PFSK-1 (cell line): ENCODE results near the gene STRN3.

Source experiments
- FOXP2 ChIP-seq: optimal IDR thresholded peaks from 2 replicates; pipeline ENCODE3; 2011; ENCODE audit warnings: borderline replicate concordance, control low read depth, inconsistent platforms; ENCODE audit not compliant: insufficient read depth; ENCODE audit errors: extremely low read length, extremely low read depth
- POLR2AphosphoS5 ChIP-seq: IDR thresholded peaks from 2 replicates; pipeline ENCODE4 v1.6.1; 2012; ENCODE audit warnings: low read depth, mild to moderate bottlenecking, control low read depth, low read length, moderate library complexity
- SIN3A ChIP-seq: IDR thresholded peaks from 2 replicates; pipeline ENCODE4 v1.6.1; 2012; ENCODE audit warnings: mild to moderate bottlenecking, low read length, moderate library complexity, borderline replicate concordance; ENCODE audit not compliant: insufficient read depth
- TAF1 ChIP-seq: IDR thresholded peaks from 2 replicates; pipeline ENCODE4 v1.6.1; 2012; ENCODE audit warnings: low read length, control low read depth, borderline replicate concordance; ENCODE audit not compliant: insufficient read depth
- TF ChIP-seq, protein P1 (sequence below), 2 experiments: IDR thresholded peaks; 2 replicates each; pipeline versions ENCODE4 v1.6.1 to v1.8.0; 2011 to 2012; ENCODE audit warnings: low read depth in 2 of 2, low read length in 2 of 2, control low read depth in 1 of 2, inconsistent platforms in 1 of 2, mild to moderate bottlenecking in 1 of 2, moderate library complexity in 1 of 2; ENCODE audit not compliant: insufficient read depth in 1 of 2

Gene STRN3

GRCh38 chr14:30908826-30909225 lies 117.4 kb downstream of the STRN3 start:
- TF ChIP-seq FOXP2 (no peak), SIN3A (no peak), POLR2AphosphoS5 (no peak)

DNA sequence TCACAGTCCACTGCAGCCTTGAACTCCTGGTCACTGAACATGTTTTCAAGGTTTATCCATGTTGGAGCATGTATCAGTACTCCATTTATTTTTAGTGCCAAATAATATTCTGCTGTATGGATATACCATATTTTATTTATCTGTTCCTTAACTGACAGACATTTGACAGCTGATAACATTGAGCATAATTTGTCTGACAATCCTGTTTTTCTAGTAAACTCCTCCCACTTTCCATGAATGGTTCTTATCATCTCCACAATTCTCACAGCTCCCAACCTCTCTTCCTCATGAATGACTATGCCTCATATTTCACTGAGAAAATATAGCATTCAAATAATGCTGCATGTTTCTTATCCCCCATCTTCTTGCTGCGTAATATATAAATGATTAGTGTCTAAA lies 118.5 kb downstream of the STRN3 start:
- TF ChIP-seq POLR2AphosphoS5 (no peak), TAF1 (no peak), FOXP2 (no peak), SIN3A (no peak)
- TF ChIP-seq, protein P1, sequence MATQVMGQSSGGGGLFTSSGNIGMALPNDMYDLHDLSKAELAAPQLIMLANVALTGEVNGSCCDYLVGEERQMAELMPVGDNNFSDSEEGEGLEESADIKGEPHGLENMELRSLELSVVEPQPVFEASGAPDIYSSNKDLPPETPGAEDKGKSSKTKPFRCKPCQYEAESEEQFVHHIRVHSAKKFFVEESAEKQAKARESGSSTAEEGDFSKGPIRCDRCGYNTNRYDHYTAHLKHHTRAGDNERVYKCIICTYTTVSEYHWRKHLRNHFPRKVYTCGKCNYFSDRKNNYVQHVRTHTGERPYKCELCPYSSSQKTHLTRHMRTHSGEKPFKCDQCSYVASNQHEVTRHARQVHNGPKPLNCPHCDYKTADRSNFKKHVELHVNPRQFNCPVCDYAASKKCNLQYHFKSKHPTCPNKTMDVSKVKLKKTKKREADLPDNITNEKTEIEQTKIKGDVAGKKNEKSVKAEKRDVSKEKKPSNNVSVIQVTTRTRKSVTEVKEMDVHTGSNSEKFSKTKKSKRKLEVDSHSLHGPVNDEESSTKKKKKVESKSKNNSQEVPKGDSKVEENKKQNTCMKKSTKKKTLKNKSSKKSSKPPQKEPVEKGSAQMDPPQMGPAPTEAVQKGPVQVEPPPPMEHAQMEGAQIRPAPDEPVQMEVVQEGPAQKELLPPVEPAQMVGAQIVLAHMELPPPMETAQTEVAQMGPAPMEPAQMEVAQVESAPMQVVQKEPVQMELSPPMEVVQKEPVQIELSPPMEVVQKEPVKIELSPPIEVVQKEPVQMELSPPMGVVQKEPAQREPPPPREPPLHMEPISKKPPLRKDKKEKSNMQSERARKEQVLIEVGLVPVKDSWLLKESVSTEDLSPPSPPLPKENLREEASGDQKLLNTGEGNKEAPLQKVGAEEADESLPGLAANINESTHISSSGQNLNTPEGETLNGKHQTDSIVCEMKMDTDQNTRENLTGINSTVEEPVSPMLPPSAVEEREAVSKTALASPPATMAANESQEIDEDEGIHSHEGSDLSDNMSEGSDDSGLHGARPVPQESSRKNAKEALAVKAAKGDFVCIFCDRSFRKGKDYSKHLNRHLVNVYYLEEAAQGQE (IDR thresholded peaks at IDR 0.05; ENCODE audit: insufficient read depth in 1 of 2, low read depth in 2 of 2, low read length in 2 of 2): no peak

DNA sequence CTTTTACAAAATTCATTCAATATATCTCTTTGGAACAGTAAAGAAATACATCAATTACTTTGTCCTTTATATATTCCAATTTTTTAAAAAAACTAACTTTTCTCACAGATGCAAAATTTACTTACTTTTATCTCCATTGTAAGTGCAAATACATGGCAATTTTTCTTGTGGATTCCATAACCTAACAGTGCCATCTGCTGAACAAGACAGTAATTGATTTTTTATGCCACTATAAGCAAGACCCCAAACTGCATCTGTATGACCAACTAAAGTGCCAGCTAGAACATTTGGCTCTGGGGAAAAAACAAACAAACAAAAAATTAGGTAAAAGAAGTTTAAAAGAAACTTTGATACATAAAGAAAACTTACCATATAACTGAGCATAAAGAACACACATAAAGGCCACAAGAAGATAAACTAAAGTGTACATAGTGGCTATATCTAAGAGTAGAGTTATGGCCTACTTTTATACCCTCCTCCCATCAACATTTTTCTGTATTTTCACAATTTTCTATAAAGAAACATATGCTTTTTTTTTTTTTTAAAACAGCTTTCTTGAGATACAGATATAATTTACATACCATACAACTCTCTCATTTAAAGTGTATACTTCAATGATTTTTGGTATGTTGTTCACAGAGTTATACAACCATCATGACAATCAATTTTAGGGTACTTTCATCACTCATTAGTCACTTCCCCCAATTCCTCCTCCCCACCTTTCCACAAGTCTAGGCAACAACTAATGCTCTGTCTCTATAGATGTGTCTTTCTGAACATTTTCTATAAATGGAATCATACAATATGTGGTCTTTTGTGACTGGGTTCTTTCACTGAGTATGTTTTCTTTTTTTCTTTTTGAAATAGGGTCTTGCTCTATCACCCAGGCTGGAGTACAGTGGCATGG lies 119.2 kb downstream of the STRN3 start:
- TF ChIP-seq, protein P1 (IDR thresholded peaks at IDR 0.05; ENCODE audit: insufficient read depth in 1 of 2, low read depth in 2 of 2, low read length in 2 of 2): no peak
- TF ChIP-seq FOXP2: no peak
- TF ChIP-seq POLR2AphosphoS5: no peak
- TF ChIP-seq SIN3A: no peak
- TF ChIP-seq TAF1: no peak

DNA sequence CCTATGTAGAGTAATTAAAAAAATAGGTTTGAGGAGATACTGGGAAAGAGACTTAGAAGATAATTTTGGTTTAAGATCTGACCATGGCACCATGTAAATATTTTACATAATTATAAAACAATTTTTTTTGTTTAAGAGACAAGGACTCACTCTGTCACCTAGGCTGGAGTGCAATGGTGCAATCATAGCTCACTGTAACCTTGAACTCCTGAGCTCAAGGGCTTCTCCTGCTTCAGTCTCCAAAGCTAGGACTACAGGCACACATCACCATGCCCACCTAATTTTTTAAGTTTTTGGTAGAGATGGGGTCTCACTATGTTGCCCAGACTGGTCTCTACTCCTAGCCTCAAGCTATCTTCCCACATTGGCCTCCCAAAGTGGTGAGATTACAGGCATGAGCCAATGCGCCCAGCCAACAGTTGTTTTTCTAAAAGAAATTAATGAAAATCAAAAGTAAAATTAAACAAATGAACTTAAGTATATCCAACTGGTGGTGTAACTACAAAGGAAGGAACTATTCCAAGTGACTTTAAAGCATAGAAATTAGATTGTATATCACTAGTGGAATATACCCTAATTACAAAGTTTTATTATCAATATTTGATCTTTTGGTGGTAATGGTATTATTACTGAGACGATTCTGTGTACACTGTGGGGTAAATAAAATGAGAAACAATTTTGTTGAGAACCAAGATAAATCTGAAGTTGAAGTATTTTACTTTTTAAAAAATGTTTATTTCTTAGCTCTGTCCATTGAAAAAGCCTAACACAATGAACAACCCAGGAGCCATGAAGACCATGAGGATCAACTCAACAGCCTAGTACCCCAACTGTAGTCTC lies 122.7 kb downstream of the STRN3 start:
- TF ChIP-seq FOXP2 (no peak), SIN3A (no peak), POLR2AphosphoS5 (no peak), TAF1 (no peak)
- TF ChIP-seq, protein P1 (IDR thresholded peaks at IDR 0.05; ENCODE audit: insufficient read depth in 1 of 2, low read depth in 2 of 2, low read length in 2 of 2): no peak

DNA sequence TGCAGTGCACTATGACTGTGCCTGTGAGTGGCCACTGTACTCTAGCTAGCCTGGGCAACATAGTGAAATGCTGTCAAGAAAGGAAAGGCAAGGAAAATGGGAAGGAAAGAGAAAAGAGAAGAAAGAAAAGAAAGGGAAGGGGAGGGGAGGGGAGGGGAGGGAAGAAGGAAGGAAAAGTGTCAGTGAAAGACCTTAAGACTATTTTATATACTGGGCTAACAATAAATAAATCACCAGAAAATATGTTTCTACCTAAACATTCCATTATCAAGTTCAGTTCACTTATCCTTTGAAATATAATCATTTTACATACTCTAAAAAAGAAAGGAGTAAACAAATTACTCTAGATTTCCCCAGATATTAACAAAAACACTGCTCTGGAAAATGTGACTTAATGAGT lies 129.7 kb downstream of the STRN3 start:
- TF ChIP-seq POLR2AphosphoS5 (no peak), FOXP2 (no peak), SIN3A (no peak), TAF1 (no peak)
- TF ChIP-seq, protein P1 (IDR thresholded peaks at IDR 0.05; ENCODE audit: insufficient read depth in 1 of 2, low read depth in 2 of 2, low read length in 2 of 2): no peak
